ENCODE measurements around the gene UNC50.

DNA sequence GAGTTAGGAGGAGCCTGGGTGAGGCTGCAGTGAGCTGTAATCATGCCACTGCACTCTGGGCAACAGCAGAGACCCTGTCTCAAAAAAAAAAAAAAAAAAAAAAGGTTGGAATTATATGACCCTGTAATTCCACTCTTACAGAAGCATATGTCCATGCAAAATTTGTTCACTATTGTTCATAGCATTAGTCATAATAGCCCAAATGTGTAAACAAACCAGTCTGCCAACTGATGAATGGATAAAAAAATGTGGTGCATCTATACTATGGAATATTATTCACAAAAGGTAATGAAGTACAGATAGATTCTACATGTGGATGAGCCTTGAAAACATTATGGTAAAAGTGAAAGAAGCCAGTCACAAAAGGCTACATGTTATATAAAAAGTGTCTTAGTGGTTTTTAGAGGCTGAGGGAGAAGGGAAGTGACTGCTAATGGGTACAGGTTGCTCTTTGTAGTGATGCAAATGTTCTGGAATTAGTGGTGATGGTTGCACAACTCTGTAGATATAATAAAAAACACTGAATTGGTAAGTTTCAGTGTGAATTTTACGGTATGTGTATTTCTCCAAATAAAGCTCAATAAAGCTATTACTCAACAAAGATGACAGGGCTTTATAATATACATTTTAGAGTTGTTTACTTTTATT, 9.5 kb upstream of the UNC50 start:
- TF ChIP-seq POLR2A (IDR thresholded peaks at IDR 0.05): no peak
- TF ChIP-seq, protein P1, sequence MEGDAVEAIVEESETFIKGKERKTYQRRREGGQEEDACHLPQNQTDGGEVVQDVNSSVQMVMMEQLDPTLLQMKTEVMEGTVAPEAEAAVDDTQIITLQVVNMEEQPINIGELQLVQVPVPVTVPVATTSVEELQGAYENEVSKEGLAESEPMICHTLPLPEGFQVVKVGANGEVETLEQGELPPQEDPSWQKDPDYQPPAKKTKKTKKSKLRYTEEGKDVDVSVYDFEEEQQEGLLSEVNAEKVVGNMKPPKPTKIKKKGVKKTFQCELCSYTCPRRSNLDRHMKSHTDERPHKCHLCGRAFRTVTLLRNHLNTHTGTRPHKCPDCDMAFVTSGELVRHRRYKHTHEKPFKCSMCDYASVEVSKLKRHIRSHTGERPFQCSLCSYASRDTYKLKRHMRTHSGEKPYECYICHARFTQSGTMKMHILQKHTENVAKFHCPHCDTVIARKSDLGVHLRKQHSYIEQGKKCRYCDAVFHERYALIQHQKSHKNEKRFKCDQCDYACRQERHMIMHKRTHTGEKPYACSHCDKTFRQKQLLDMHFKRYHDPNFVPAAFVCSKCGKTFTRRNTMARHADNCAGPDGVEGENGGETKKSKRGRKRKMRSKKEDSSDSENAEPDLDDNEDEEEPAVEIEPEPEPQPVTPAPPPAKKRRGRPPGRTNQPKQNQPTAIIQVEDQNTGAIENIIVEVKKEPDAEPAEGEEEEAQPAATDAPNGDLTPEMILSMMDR (IDR thresholded peaks at IDR 0.05): no peak
- TF ChIP-seq EP300 (IDR thresholded peaks at IDR 0.05; ENCODE audit: low read depth): no peak
- no peak for TF ChIP-seq POLR2AphosphoS5 (IDR thresholded peaks at IDR 0.05)

Measured in transverse colon (tissue), 4 donors.